CD8-positive, alpha-beta memory T cell (primary cell): ENCODE results near the gene KLC3. TPM values are rescaled to one million over a fixed set of nuclear protein-coding genes. Genes with fewer than 3 reads are reported as not detected.
"Not testable (repeated sequence)": the region's sequence is repeated elsewhere in the genome, so short reads cannot be mapped to it uniquely, and the experiment has no call there.

Experiments
- CTCF ChIA-PET: fragments of 350-600 bp; sonication (Branson Sonifier 250); formaldehyde crosslinking; loops from one replicate; lab custom pipeline; 2021; ENCODE audit warnings: antibody characterized with exemption; lab: Charles Lee
- POLR2A ChIA-PET: fragments of 350-600 bp; sonication (Branson Sonifier 250); formaldehyde crosslinking; loops from one replicate; lab custom pipeline; 2021; ENCODE audit warnings: antibody characterized with exemption; lab: Charles Lee
- DNase-seq, 5 donors: peaks; one replicate each; pipeline versions ENCODE4 v3.0.0 to v3.0.0-alpha.2; 2020 to 2022; ENCODE audit warnings: mixed read lengths in 1 of 5
- H3K27ac ChIP-seq: one replicate; pipeline ENCODE4 v1.7.0; 2013; ENCODE audit warnings: low read depth, mild to moderate bottlenecking, low read length, moderate library complexity
- H3K27me3 ChIP-seq: 2 replicates; pipeline ENCODE4 v1.7.0; 2013; ENCODE audit warnings: low read length, mild to moderate bottlenecking; ENCODE audit not compliant: insufficient read depth, poor library complexity, severe bottlenecking
- H3K36me3 ChIP-seq: 2 replicates; pipeline ENCODE4 v1.7.0; 2013; ENCODE audit warnings: mild to moderate bottlenecking, low read length, moderate library complexity; ENCODE audit not compliant: insufficient read depth
- H3K4me1 ChIP-seq: 2 replicates; pipeline ENCODE4 v1.7.0; 2013; ENCODE audit warnings: mild to moderate bottlenecking, low read length, moderate library complexity; ENCODE audit not compliant: insufficient read depth
- H3K4me3 ChIP-seq: 2 replicates; pipeline ENCODE4 v1.7.0; 2013; ENCODE audit warnings: mild to moderate bottlenecking, low read length
- H3K9me3 ChIP-seq: 2 replicates; pipeline ENCODE4 v1.7.0; 2013; ENCODE audit warnings: mild to moderate bottlenecking, low read length
- H3K27ac Mint-ChIP-seq, 8 donors: one replicate each; pipeline ENCODE4 v1.8.0; 2020 to 2021; ENCODE audit warnings: mixed read lengths in 8 of 8, mild to moderate bottlenecking in 6 of 8, inconsistent platforms in 3 of 8, moderate library complexity in 3 of 8
- H3K27me3 Mint-ChIP-seq, 2 donors: one replicate each; pipeline ENCODE4 v1.8.0; 2020 to 2021; ENCODE audit warnings: mixed read lengths in 2 of 2, mild to moderate bottlenecking in 1 of 2, moderate library complexity in 1 of 2
- H3K36me3 Mint-ChIP-seq, 3 donors: one replicate each; pipeline ENCODE4 v1.8.0; 2020 to 2021; ENCODE audit warnings: mixed read lengths in 3 of 3, inconsistent platforms in 1 of 3, mild to moderate bottlenecking in 1 of 3
- H3K4me1 Mint-ChIP-seq, 3 donors: one replicate each; pipeline ENCODE4 v1.8.0; 2020 to 2021; ENCODE audit warnings: mixed read lengths in 3 of 3, inconsistent platforms in 1 of 3, mild to moderate bottlenecking in 1 of 3
- H3K4me3 Mint-ChIP-seq, 7 donors: one replicate each; pipeline ENCODE4 v1.8.0; 2020 to 2021; ENCODE audit warnings: mixed read lengths in 7 of 7, mild to moderate bottlenecking in 6 of 7, moderate library complexity in 4 of 7, inconsistent platforms in 2 of 7
- H3K9me3 Mint-ChIP-seq, 5 donors: one replicate each; pipeline ENCODE4 v1.8.0; 2020 to 2022; ENCODE audit warnings: mixed read lengths in 5 of 5, mild to moderate bottlenecking in 3 of 5, moderate library complexity in 2 of 5, inconsistent platforms in 1 of 5
- polyA plus RNA-seq: library from polyadenylated mRNA; unstranded; fragments of 300-500 nt; fragmentation: Illumina TruSeq; gene quantifications from one replicate; pipeline ENCODE4 v1.2.3, GENCODE V29; 2021
- total RNA-seq, 2 experiments: library from RNA; stranded (reverse); gene quantifications; one replicate each; pipeline ENCODE4 v1.2.3, GENCODE V29; 2021

KLC3 gene
- total and polyA plus RNA-seq, 3 experiments from 2014 or later = not detected

DNA sequence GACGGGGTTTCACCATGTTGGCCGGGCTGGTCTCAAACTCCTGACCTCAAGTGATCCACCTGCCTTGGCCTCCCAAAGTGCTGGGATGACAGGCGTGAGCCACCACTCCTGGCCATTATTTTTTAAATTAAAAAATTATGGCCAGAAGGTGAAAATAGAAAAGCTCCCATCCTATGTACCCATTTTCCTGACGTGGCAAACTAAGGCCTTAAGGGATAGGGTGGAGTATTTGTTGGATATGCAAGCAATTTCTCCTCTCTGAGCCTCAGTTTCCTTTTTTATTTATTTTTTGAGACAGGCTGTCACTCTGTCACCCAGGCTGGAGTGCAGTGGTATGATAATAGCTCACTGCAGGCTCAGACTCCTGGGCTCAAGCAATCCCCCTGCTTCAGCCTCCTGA lies 5.7 kb upstream of the KLC3 start:
- not testable (repeated sequence) for H3K4me3 ChIP-seq

DNA sequence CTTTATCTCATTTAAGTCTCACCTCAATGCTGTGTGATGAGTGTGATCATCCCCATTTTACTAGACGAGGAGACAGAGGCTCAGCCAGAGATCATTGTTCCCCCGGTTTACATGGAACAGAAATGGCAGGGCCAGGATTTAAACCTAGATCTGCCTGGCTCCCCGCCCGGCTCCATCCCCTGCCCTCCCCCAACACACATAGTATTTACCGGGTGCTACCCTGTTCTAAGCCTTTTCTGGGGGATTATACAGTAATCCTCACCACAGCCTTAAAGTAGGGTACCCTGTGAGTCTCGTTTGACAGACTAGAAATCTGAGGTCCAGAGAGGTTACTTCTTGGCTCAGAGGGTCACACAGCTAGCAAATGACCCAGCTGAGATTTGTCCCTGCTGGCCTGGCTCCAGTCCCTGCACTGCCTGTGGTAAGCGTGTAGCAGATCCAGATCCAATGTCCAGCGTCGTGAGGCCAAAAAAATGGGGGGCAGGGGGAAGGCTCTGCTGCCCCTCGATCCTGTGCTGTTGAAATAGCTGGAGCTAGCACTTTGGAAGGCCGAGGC lies 3.8 kb upstream of the KLC3 start:
- no peaks in the 10 kb centered on the region for H3K36me3 Mint-ChIP-seq
- peaks cover 7 to 9% (median 9%) of the 10 kb centered on the region in 3 donors for H3K4me1 Mint-ChIP-seq
- POLR2A ChIA-PET = no interaction called here
- CTCF ChIA-PET = interaction anchor here (1.8 kb wide), 1 partner anchor 7 kb away, joined by 6 read pairs; no protein-coding TSS in a partner anchor
- H3K27ac ChIP-seq = no peak overlapping the region
- no peaks in the 10 kb centered on the region for H3K36me3 ChIP-seq
- H3K9me3 ChIP-seq = no peaks in the 10 kb centered on the region
- H3K27me3 ChIP-seq = peaks cover 13% of the 10 kb centered on the region
- H3K9me3 Mint-ChIP-seq = no peaks in the 10 kb centered on the region
- peaks cover 9% of the 10 kb centered on the region for H3K4me1 ChIP-seq
- H3K27ac Mint-ChIP-seq = peak overlapping the region in 1 of 8 donors; percentile 90
- H3K4me3 Mint-ChIP-seq = no peak overlapping the region
- H3K4me3 ChIP-seq = no peak overlapping the region
- H3K27me3 Mint-ChIP-seq = peaks cover 12 to 34% of the 10 kb centered on the region in 2 donors
- DNase-seq = no peak

More for the DNA sequence above, 5.7 kb upstream of the KLC3 start:
- H3K9me3 Mint-ChIP-seq, H3K4me1 ChIP-seq, H3K27ac ChIP-seq, CTCF ChIA-PET, H3K4me1 Mint-ChIP-seq, DNase-seq, H3K36me3 Mint-ChIP-seq, H3K27ac Mint-ChIP-seq, H3K9me3 ChIP-seq, H3K36me3 ChIP-seq, H3K4me3 Mint-ChIP-seq, H3K27me3 ChIP-seq: not testable (repeated sequence)
- POLR2A ChIA-PET = interaction anchor here (0.7 kb wide), 2 partner anchors 93 to 644 kb away, joined by 5 to 7 read pairs; no protein-coding TSS in a partner anchor
- peaks cover 11 to 33% of the 10 kb centered on the region in 2 donors for H3K27me3 Mint-ChIP-seq

DNA sequence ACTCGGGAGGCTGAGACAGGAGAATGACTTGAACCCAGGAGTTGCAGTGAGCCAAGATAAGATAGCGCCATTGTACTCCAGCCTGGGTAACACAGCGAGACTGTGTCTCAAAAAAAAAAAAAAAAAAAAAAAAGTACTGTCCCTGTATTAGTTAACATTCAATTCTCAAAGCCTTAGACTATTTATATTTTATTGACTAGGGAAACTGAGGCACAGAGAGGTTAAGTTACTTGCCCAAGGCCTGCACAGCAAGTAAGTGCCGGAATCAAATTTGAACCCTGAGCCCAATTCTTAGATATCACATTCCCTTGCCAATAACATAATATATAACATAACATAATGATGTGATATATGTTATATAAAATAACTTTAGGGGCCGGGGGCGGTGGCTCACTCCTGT lies 921 bp upstream of the KLC3 start:
- H3K9me3 ChIP-seq = no peaks in the 10 kb centered on the region
- DNase-seq = no peak
- Mint-ChIP-seq H3K36me3 (no peaks in the 10 kb centered on the region), H3K27ac (no peak overlapping the region), H3K27me3 (peaks cover 15 to 37% of the 10 kb centered on the region in 2 donors), H3K9me3 (no peaks in the 10 kb centered on the region), H3K4me3 (peak overlapping the region in 1 of 7 donors; percentile 68), H3K4me1 (peaks cover 7 to 9% (median 9%) of the 10 kb centered on the region in 3 donors)
- no peaks in the 10 kb centered on the region for H3K36me3 ChIP-seq
- H3K4me3 ChIP-seq = no peak overlapping the region
- peaks cover 13% of the 10 kb centered on the region for H3K27me3 ChIP-seq
- peaks cover 9% of the 10 kb centered on the region for H3K4me1 ChIP-seq
- ChIA-PET POLR2A (interaction anchor here (0.5 kb wide), 1 partner anchor 476 kb away, joined by 4 read pairs; no protein-coding TSS in a partner anchor), CTCF (interaction anchor here (1.4 kb wide), 1 partner anchor 351 kb away, joined by 6 read pairs; no protein-coding TSS in a partner anchor)
- H3K27ac ChIP-seq = no peak overlapping the region

DNA sequence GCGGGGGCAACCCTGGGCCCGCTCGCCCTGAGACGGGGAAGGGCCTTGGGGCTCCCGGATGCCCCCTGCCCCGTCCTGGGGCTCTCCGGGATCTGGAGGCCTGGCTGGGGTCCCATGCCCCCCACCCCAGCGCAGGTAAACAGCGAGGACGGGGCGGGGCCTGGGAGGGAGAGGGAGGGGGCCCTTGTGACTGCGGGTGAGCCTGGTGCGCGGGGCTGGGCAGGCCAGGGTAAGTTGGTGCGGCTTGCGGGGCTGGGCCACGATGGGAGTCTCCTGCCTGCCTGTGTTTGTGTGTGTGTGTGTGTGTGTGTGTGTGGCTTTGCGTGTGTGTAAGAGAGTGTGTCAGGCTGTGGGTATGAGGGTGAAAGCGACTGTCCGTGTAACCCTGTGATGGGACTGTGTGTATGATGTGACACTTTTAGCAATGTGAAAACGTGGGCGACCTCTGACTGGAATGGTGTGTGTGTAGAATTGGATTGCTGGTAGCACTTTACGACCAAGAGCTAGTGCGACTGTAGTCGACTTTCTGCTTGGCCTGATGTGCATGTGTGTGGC lies 426 bp downstream of the KLC3 start:
- CTCF ChIA-PET = no interaction called here
- H3K27me3 ChIP-seq = peaks cover 13% of the 10 kb centered on the region

DNA sequence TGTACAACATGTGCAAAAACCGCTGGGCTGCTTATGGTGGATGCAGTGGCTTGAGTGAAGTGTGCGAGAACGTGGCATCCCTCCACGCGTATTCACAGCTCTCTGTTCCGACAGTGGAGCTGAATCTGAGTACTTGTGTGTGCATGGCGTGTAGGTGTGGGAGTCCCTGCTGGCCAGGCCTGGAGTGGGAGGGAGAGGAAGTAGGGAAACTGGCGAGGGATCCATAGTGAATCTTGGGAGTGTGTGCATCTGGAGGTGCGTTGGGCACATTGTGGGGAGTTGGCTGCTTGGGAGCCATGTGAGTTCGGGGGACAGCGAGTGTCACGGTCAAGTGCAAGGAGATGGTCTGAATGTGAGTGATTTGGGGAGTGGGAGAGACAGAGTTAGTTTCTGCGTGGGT lies 2.4 kb downstream of the KLC3 start:
- no peak overlapping the region for H3K4me3 ChIP-seq
- CTCF ChIA-PET = no interaction called here

More for the DNA sequence above, 426 bp downstream of the KLC3 start:
- Histone ChIP-seq H3K4me1 (peaks cover 9% of the 10 kb centered on the region), H3K36me3 (no peaks in the 10 kb centered on the region), H3K27ac (no peak overlapping the region), H3K4me3 (no peak overlapping the region), H3K9me3 (no peaks in the 10 kb centered on the region)
- peaks cover 7 to 9% (median 9%) of the 10 kb centered on the region in 3 donors for H3K4me1 Mint-ChIP-seq
- H3K9me3 Mint-ChIP-seq = no peaks in the 10 kb centered on the region
- POLR2A ChIA-PET = no interaction called here
- H3K27me3 Mint-ChIP-seq = peaks cover 21 to 45% of the 10 kb centered on the region in 2 donors
- no peak overlapping the region for H3K4me3 Mint-ChIP-seq
- no peak for DNase-seq
- no peak overlapping the region for H3K27ac Mint-ChIP-seq
- H3K36me3 Mint-ChIP-seq = no peaks in the 10 kb centered on the region

DNA sequence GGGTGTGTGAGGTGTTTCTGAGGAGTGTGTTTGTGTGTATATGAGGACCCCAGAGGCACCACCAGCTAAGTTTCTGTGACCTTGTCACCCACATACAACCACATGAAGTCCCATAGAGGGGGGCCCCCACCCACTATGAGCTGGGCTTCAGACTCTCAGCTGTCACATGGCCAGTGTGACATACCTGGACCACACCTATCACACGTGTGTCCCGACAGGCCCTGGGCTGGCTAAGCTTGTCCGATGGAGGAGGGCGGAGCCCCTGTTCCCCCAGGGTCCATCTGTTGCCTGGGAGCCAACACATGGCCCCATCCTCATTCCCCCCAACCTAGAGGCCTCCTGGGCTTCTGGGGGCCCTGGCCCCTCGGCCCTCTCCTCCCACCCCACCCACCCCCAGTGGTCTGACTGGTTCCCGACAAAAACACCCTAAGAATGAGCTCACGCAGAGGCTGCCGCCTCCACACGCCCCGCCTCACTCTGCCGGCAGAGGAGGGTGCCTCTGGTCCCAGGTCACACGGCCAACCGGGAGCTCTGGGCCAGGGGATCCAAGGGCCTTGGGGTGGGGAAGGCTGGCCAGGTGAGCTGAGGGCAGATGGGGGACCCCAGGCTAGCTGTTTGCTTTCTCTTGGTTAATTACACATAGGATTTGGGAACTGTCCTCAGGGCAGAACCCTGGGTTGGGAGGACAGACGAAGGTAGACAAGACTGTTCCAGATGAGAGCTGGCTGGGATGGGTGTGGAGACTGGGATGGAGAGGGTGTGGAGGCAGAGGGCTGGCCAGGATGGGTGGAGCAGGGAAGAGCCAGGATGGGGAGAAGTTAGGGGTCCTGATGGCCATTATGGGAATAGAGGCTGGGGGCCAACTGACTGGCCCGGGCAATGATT lies 4.3 kb downstream of the KLC3 start:
- H3K4me3 Mint-ChIP-seq = no peak overlapping the region
- Histone ChIP-seq H3K27me3 (peaks cover 8% of the 10 kb centered on the region), H3K4me3 (no peak overlapping the region), H3K9me3 (no peaks in the 10 kb centered on the region), H3K27ac (no peak overlapping the region), H3K36me3 (no peaks in the 10 kb centered on the region), H3K4me1 (peaks cover 4% of the 10 kb centered on the region)
- ChIA-PET POLR2A (no interaction called here), CTCF (no interaction called here)
- no peak for DNase-seq
- peaks cover 11 to 24% of the 10 kb centered on the region in 2 donors for H3K27me3 Mint-ChIP-seq
- peaks cover 4 to 5% (median 4%) of the 10 kb centered on the region in 3 donors for H3K4me1 Mint-ChIP-seq
- no peak overlapping the region for H3K27ac Mint-ChIP-seq
- H3K9me3 Mint-ChIP-seq = no peaks in the 10 kb centered on the region
- H3K36me3 Mint-ChIP-seq = no peaks in the 10 kb centered on the region

More for the DNA sequence above, 2.4 kb downstream of the KLC3 start:
- Mint-ChIP-seq H3K4me1 (peaks cover 7 to 9% (median 9%) of the 10 kb centered on the region in 3 donors), H3K36me3 (no peaks in the 10 kb centered on the region), H3K27me3 (peaks cover 15 to 38% of the 10 kb centered on the region in 2 donors), H3K9me3 (no peaks in the 10 kb centered on the region), H3K4me3 (no peak overlapping the region), H3K27ac (no peak overlapping the region)
- Histone ChIP-seq H3K36me3 (no peaks in the 10 kb centered on the region), H3K27me3 (peaks cover 13% of the 10 kb centered on the region), H3K4me1 (peaks cover 9% of the 10 kb centered on the region), H3K9me3 (no peaks in the 10 kb centered on the region), H3K27ac (no peak overlapping the region)
- DNase-seq = no peak
- POLR2A ChIA-PET = no interaction called here

DNA sequence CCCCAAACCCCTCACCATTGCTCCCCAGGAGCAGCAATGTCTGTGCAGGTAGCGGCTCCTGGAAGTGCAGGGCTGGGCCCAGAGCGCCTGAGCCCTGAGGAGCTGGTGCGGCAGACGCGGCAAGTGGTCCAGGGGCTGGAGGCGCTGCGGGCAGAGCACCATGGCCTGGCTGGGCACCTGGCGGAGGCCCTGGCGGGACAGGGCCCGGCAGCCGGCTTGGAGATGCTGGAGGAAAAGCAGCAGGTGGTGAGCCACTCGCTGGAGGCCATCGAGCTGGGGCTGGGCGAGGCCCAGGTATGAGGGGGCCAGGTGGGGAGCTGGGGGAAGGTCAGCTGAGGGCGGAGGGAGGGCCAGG lies 4.9 kb downstream of the KLC3 start:
- H3K27me3 Mint-ChIP-seq = peaks cover 11 to 19% of the 10 kb centered on the region in 2 donors
- H3K27ac Mint-ChIP-seq = no peak overlapping the region
- ChIA-PET CTCF (no interaction called here), POLR2A (no interaction called here)
- Histone ChIP-seq H3K4me3 (no peak overlapping the region), H3K27me3 (peaks cover 4% of the 10 kb centered on the region), H3K27ac (no peak overlapping the region), H3K4me1 (peaks cover under 1% of the 10 kb centered on the region), H3K9me3 (no peaks in the 10 kb centered on the region), H3K36me3 (no peaks in the 10 kb centered on the region)
- no peak for DNase-seq
- no peak overlapping the region for H3K4me3 Mint-ChIP-seq
- H3K4me1 Mint-ChIP-seq = no peaks in the 10 kb centered on the region
- H3K36me3 Mint-ChIP-seq = peaks cover 0 to 2% (median 0%) of the 10 kb centered on the region in 3 donors
- H3K9me3 Mint-ChIP-seq = no peaks in the 10 kb centered on the region

DNA sequence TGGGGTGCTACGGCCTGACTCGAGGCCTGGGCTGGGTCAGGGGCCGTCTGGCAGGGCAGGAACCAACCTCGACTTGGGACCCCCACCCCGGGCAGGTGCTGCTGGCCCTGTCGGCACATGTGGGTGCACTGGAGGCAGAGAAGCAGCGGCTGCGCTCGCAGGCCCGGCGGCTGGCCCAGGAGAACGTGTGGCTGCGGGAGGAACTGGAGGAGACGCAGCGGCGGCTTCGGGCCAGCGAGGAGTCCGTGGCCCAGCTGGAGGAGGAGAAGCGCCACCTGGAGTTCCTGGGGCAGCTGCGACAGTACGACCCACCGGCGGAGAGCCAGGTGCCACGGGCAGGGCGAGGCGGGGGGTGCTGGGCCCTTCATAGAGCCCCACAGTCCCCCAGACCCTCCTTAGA lies 5.9 kb downstream of the KLC3 start:
- POLR2A ChIA-PET = no interaction called here

More for the DNA sequence above, 5.9 kb downstream of the KLC3 start:
- peaks cover 11 to 19% of the 10 kb centered on the region in 2 donors for H3K27me3 Mint-ChIP-seq
- H3K4me3 Mint-ChIP-seq = no peak overlapping the region
- DNase-seq = no peak
- no peak overlapping the region for H3K27ac Mint-ChIP-seq
- Histone ChIP-seq H3K36me3 (no peaks in the 10 kb centered on the region), H3K27me3 (no peaks in the 10 kb centered on the region), H3K4me1 (no peaks in the 10 kb centered on the region), H3K4me3 (no peak overlapping the region), H3K27ac (no peak overlapping the region), H3K9me3 (no peaks in the 10 kb centered on the region)
- H3K9me3 Mint-ChIP-seq = no peaks in the 10 kb centered on the region
- CTCF ChIA-PET = no interaction called here
- H3K36me3 Mint-ChIP-seq = peaks cover 0 to 10% (median 2%) of the 10 kb centered on the region in 3 donors
- no peaks in the 10 kb centered on the region for H3K4me1 Mint-ChIP-seq
